Sigmoid colon (tissue), 7 donors: ENCODE data around the gene RYK. TPM values are rescaled to one million over a fixed set of nuclear protein-coding genes. Genes with fewer than 3 reads are reported as not detected.

Experiments
- DNase-seq: peaks from one replicate; pipeline ENCODE4 v3.0.0-alpha.2; 2019
- H3K27ac ChIP-seq, 4 donors: fragments of 200-600 bp; sonication (generic); one replicate each; pipeline ENCODE4 v1.5.1; 2016 to 2019; ENCODE audit warnings: mild to moderate bottlenecking in 1 of 4
- H3K27me3 ChIP-seq, 3 donors: fragments of 200-600 bp; sonication (generic); one replicate each; pipeline ENCODE4 v1.5.1; 2019; ENCODE audit warnings: mild to moderate bottlenecking in 1 of 3
- H3K36me3 ChIP-seq, 4 donors: fragments of 200-600 bp; sonication (generic); one replicate each; pipeline ENCODE4 v1.5.1; 2016 to 2019
- H3K4me1 ChIP-seq, 4 donors: fragments of 200-600 bp; sonication (generic); one replicate each; pipeline ENCODE4 v1.5.1; 2017 to 2019
- H3K4me3 ChIP-seq, 4 donors: fragments of 200-600 bp; sonication (generic); one replicate each; pipeline ENCODE4 v1.5.1; 2017 to 2019; ENCODE audit warnings: mild to moderate bottlenecking in 2 of 4, moderate library complexity in 1 of 4
- H3K9me3 ChIP-seq, 4 donors: fragments of 200-600 bp in 3 of 4; sonication (generic) in 3 of 4; one replicate each; pipeline versions ENCODE4 v1.5.1 to v1.6.1; 2013 to 2019
- CTCF ChIP-seq, 4 experiments: fragments of 450-650 bp in 3 of 4; fragments of 200-600 bp in 1 of 4; IDR thresholded peaks; one replicate each; pipeline ENCODE4 v1.5.1; 2016 to 2019; ENCODE audit warnings: antibody characterized with exemption in 4 of 4, mild to moderate bottlenecking in 3 of 4, moderate library complexity in 2 of 4
- EP300 ChIP-seq, 4 donors: sonication (generic); formaldehyde crosslinking; IDR thresholded peaks; one replicate each; pipeline ENCODE4 v1.6.1; 2017; ENCODE audit warnings: antibody characterized with exemption in 4 of 4
- POLR2A ChIP-seq, 2 donors: fragments of 450-650 bp; IDR thresholded peaks; one replicate each; pipeline ENCODE4 v1.6.1; 2016; ENCODE audit warnings: antibody characterized with exemption in 2 of 2, mild to moderate bottlenecking in 2 of 2, moderate library complexity in 2 of 2
- POLR2AphosphoS5 ChIP-seq, 4 donors: sonication (generic); formaldehyde crosslinking; IDR thresholded peaks; one replicate each; pipeline ENCODE4 v1.6.1; 2017; ENCODE audit warnings: antibody characterized with exemption in 4 of 4
- WGBS, 2 donors: extraction: QIAGEN DNeasy Blood & Tissue Kit; methylation state at CpG; one replicate each; pipeline ENCODE4 v1.1.7; 2013; 5-methylcytosine and 5-hydroxymethylcytosine counted together
- intact Hi-C: fragments of 100-400 bp; cut with DNase I; formaldehyde crosslinking; loops from one replicate; pipeline ENCODE4 v1.15.1; 2023
- polyA plus RNA-seq, 3 donors: library from polyadenylated mRNA; stranded (reverse); fragments of 200-250 nt; gene quantifications; one replicate each; pipeline ENCODE4 v1.2.3, GENCODE V29; 2013
- total RNA-seq, 4 donors: library from RNA; depleted of rRNA; stranded (reverse); fragments of >200 nt; gene quantifications; one replicate each; pipeline ENCODE4 v1.1.0, GENCODE V29; 2016
- donor health status: healthy with polysubstance abuse.
- donor health status: Bipolar disorder and iron deficiency.
- donor health status: healthy.

RYK gene
- total and polyA plus RNA-seq, 7 donors = 12.7 to 148 (median 92.2) TPM

- no peak for DNase-seq
- no peak overlapping the region for H3K4me3 ChIP-seq
- TF ChIP-seq CTCF (IDR thresholded peaks at IDR 0.05) (no peak), EP300 (IDR thresholded peaks at IDR 0.05) (no peak), POLR2A (IDR thresholded peaks at IDR 0.05) (no peak), POLR2AphosphoS5 (IDR thresholded peaks at IDR 0.05) (no peak)
- no peaks in the 10 kb centered on the region for H3K9me3 ChIP-seq
- no peaks in the 10 kb centered on the region for H3K36me3 ChIP-seq
- intact Hi-C loops = no loop called here
- H3K4me1 ChIP-seq = peaks cover 0 to 62% (median 44%) of the 10 kb centered on the region in 4 donors
- WGBS, 2 donors = 83 to 85% methylated on average over 3 of the region's 3 CpGs
- no peaks in the 10 kb centered on the region for H3K27me3 ChIP-seq
- peak overlapping the region in 1 of 4 donors; percentile 29 for H3K27ac ChIP-seq
Measured at GRCh38 chr3:134242649-134243617, 7.7 kb downstream of the RYK start.

GRCh38 chr3:134239538-134239937 is 11.1 kb downstream of the RYK start:
- Histone ChIP-seq H3K4me1 (peaks cover 0 to 73% (median 63%) of the 10 kb centered on the region in 4 donors), H3K9me3 (no peaks in the 10 kb centered on the region), H3K4me3 (no peak overlapping the region), H3K36me3 (no peaks in the 10 kb centered on the region), H3K27me3 (no peaks in the 10 kb centered on the region), H3K27ac (peak overlapping the region in 3 of 4 donors; percentile 15 to 68 (median 15))
- 91 to 96% methylated on average over 1 of the region's 1 CpG for WGBS, 2 donors
- intact Hi-C loops = no loop called here
- no peak for DNase-seq
- TF ChIP-seq POLR2A (IDR thresholded peaks at IDR 0.05) (no peak), POLR2AphosphoS5 (IDR thresholded peaks at IDR 0.05) (no peak), CTCF (IDR thresholded peaks at IDR 0.05) (no peak), EP300 (IDR thresholded peaks at IDR 0.05) (no peak)

DNA sequence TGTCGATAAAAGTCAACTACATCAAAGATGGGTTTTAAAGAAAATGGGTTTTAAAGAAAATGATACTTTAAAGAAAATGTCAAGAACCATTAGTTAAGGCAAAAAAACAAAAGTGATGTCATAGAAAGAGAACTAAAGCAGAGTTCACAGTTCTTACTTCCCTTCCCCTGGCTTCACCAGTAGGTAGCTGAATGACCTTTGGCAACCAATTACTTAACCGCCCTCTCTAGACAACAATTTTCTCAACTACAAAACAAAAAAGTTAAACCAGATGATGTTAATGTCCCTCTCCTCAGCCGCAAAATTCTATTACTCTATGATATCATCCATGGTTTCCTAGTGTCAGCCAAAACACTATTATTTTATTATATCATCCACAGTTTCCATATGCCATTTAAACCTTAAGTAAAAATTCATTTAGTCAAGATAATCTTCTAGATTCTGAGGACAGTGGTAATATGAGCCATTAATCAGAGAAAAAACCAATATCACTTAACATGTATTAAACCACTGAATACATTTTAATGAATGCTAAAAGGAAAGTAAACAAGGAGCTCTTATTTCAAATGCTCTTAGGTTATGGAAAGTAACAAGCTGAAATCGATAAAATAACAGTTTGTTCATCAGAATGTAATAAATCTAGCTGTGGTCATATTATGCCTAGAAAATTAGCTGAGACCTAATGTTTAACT is 13.1 kb downstream of the RYK start:
- H3K27ac ChIP-seq = peak overlapping the region; percentile 17 to 68 (median 60)
- TF ChIP-seq EP300 (IDR thresholded peaks at IDR 0.05) (no peak), POLR2AphosphoS5 (IDR thresholded peaks at IDR 0.05) (no peak)
- no peaks in the 10 kb centered on the region for H3K27me3 ChIP-seq
- 66 to 82% methylated on average over 4 of the region's 4 CpGs for WGBS, 2 donors
- DNase-seq = no peak
- intact Hi-C loops = no loop called here
- no peaks in the 10 kb centered on the region for H3K9me3 ChIP-seq
- H3K36me3 ChIP-seq = no peaks in the 10 kb centered on the region
- peaks cover 0 to 71% (median 64%) of the 10 kb centered on the region in 4 donors for H3K4me1 ChIP-seq
- no peak overlapping the region for H3K4me3 ChIP-seq

DNA sequence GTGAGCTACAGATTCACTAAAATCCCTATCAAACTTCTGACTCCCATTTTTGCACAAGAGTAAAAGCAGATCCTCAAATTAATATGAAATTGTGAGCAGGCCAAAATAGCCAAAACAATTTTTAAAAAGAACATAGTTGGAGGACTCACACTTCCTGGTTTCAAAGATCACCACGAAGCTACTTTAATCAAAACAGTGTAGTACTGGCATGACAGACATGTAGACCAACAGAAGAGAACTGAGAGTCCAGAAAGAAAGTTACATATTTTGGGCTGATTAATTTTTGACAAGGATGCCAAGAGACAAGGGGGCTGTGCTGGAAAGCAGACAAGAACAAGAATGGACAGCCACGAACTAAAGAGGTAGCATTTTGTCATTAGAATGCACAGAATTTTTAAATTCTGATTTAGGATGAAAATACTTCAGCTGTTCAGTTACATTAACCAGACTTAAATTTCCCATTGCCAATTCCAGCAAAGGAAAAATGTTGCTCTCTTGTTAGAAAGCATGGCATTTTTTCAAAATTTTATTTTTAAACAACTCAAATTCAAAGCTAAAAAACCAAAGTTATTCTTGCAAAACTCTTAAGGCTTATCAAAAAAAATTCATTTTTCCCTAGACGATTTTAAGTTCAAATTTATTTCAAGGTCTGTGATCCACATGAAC is 14.0 kb downstream of the RYK start:
- Histone ChIP-seq H3K27ac (peak overlapping the region; percentile 40 to 68 (median 60)), H3K36me3 (no peaks in the 10 kb centered on the region), H3K4me3 (no peak overlapping the region), H3K4me1 (peaks cover 0 to 69% (median 66%) of the 10 kb centered on the region in 4 donors), H3K9me3 (no peaks in the 10 kb centered on the region), H3K27me3 (no peaks in the 10 kb centered on the region)
- 57% methylated on average over 3 of the region's 3 CpGs for WGBS, 2 donors
- TF ChIP-seq EP300 (IDR thresholded peaks at IDR 0.05) (no peak), POLR2AphosphoS5 (IDR thresholded peaks at IDR 0.05) (peak in 1 of 4 donors; percentile 21)
- DNase-seq = no peak
- intact Hi-C loops = no loop called here

DNA sequence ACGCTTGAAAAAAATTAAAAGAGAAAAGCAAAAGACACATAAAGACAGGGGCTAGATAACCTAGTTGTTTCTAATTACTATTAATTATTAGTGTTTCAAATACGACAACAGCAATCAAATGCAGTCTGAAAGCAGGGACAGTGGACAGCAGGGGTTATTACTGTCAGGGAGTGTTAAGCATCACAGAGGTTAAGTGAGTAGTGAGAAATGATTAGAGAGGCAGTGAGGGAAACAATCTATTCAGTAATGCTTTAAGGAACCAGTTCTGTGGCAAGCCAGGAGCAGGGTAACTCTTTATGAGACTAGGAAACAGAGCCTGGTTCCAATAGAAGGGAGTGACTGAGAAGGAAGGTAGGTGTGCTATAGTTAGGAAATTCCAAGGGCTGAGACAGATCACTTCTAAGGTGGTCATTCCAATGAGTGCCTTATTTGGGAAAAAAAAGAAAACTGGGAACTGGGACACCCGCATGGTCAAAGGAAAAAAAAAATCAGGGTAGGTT is 15.0 kb downstream of the RYK start:
- DNase-seq = no peak
- intact Hi-C loops = no loop called here
- no peaks in the 10 kb centered on the region for H3K27me3 ChIP-seq
- WGBS, 2 donors = 94 to 95% methylated on average over 3 of the region's 3 CpGs
- no peaks in the 10 kb centered on the region for H3K9me3 ChIP-seq
- no peak for TF ChIP-seq POLR2AphosphoS5 (IDR thresholded peaks at IDR 0.05)
- H3K4me1 ChIP-seq = peaks cover 0 to 77% (median 69%) of the 10 kb centered on the region in 4 donors
- H3K27ac ChIP-seq = peak overlapping the region; percentile 40 to 68 (median 60)
- no peaks in the 10 kb centered on the region for H3K36me3 ChIP-seq
- no peak overlapping the region for H3K4me3 ChIP-seq
